Measurements from ENCODE around the gene G6PD.
"Not testable (repeated sequence)": the region's sequence is repeated elsewhere in the genome, so short reads cannot be mapped to it uniquely, and the experiment has no call there.

G6PD gene

DNA sequence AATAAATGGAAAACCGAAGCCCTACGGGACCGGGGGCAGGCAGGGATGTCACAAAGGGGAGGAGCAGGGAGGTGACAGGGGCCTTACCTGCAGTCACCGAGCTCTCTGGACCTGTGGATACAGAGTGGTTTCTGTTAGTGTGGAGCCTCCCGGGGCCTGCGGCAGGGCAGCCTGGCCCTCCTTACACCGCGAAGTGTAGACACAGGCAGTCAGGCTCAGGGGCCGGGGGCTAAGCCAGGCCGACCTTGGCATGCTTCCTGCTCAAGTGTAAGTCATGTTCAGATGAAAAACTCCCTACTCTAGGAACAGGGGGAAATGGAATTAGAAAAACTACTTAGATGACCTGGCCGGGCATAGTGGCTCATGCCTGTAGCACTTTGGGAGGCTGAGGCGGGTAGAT lies 34.9 kb downstream of the G6PD start:
- no peak overlapping the region for H3K4me3 Mint-ChIP-seq
- peaks cover 16% of the 10 kb centered on the region for H3K36me3 Mint-ChIP-seq (ENCODE audit: low read depth)
- H3K9me3 Mint-ChIP-seq: no peaks in the 10 kb centered on the region
- H3K27ac Mint-ChIP-seq: no peak overlapping the region
- no peaks in the 10 kb centered on the region for H3K27me3 Mint-ChIP-seq (ENCODE audit: low read depth)
- H3K4me1 Mint-ChIP-seq (ENCODE audit: low read depth): peaks cover 17% of the 10 kb centered on the region

DNA sequence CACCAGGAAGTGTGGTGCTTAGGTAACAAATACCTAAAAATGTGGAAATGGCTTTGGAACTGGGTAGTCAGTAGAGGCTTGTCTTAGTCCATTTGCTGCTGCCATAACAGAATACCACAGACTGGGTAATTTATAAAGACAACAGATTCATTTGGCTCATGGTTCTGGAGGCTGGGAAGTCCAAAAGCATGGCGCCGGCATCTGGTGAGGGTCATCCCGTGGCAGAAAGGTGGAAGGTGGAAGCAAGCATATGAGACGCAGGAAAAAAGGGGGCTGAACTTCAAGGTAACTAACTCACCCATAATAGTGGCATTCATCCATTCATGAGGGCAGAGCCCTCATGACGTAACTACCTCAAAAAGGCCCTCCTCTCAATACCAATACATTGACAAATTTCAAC lies 37.2 kb downstream of the G6PD start:
- peaks cover 10% of the 10 kb centered on the region for H3K4me1 Mint-ChIP-seq (ENCODE audit: low read depth)
- H3K4me3 Mint-ChIP-seq: no peak overlapping the region
- H3K36me3 Mint-ChIP-seq (ENCODE audit: low read depth): peaks cover 19% of the 10 kb centered on the region
- H3K9me3 Mint-ChIP-seq: no peaks in the 10 kb centered on the region
- no peak overlapping the region for H3K27ac Mint-ChIP-seq
- H3K27me3 Mint-ChIP-seq (ENCODE audit: low read depth): no peaks in the 10 kb centered on the region

DNA sequence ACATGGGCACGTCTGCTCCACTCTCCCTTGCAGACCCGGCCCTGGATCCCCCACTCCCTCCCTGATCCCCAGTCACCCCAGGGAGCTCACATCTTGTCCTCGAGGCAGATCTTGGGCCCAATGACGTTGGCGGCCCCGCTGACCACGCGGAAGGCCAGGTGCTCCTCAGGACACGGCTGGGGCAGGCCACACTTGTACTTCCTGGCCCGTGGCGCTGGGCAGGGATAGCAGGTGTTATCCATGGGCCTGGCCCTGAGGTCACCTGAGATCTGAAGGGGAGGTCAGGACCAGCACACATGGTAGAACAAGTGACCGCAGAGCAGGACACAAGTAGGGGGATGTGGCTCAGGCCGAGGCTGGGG lies 38.3 kb downstream of the G6PD start:
- Mint-ChIP-seq H3K27ac (peak overlapping the region; percentile 24), H3K9me3 (no peaks in the 10 kb centered on the region), H3K4me3 (no peak overlapping the region), H3K27me3 (ENCODE audit: low read depth) (no peaks in the 10 kb centered on the region), H3K36me3 (ENCODE audit: low read depth) (peaks cover 18% of the 10 kb centered on the region), H3K4me1 (ENCODE audit: low read depth) (peaks cover 5% of the 10 kb centered on the region)

DNA sequence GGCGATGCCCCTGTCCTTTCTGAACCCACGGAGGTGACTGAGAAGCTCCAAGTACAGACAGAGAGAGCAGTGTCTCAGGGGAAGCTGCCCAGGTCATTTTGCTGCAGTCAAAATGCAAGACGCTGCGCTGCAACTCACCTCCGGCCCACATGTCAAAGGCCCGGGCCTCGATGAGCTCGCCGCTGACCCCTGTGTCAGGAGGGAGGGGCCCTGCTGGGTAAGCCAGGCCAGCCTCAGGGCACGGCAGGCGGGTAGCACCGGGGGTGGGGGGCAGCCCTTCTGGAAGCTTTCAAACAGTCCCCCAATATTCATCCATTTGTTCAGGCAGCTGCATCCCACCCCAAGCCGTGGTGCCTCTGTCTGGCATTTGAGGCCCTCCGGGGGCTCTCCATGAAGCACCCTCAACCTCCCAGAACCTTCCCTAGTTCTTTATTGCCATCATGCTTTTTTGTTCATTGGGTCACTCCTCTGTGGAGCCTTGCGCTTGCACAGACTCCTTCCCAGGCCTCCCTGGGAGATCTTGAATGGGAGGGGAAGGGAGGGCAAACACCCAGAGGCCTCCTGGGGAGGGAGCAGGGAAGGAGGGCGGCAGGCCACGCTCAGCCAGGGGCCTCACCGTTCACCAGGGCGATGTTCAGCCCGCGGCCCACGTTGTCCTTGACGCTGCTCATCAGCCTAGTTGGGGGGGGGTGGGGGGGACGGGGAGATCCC lies 38.8 kb downstream of the G6PD start:
- no peaks in the 10 kb centered on the region for H3K27me3 Mint-ChIP-seq (ENCODE audit: low read depth)
- H3K4me3 Mint-ChIP-seq: no peak overlapping the region
- H3K4me1 Mint-ChIP-seq (ENCODE audit: low read depth): peaks cover 5% of the 10 kb centered on the region
- no peaks in the 10 kb centered on the region for H3K9me3 Mint-ChIP-seq
- no peak overlapping the region for H3K27ac Mint-ChIP-seq
- H3K36me3 Mint-ChIP-seq (ENCODE audit: low read depth): peaks cover 18% of the 10 kb centered on the region

DNA sequence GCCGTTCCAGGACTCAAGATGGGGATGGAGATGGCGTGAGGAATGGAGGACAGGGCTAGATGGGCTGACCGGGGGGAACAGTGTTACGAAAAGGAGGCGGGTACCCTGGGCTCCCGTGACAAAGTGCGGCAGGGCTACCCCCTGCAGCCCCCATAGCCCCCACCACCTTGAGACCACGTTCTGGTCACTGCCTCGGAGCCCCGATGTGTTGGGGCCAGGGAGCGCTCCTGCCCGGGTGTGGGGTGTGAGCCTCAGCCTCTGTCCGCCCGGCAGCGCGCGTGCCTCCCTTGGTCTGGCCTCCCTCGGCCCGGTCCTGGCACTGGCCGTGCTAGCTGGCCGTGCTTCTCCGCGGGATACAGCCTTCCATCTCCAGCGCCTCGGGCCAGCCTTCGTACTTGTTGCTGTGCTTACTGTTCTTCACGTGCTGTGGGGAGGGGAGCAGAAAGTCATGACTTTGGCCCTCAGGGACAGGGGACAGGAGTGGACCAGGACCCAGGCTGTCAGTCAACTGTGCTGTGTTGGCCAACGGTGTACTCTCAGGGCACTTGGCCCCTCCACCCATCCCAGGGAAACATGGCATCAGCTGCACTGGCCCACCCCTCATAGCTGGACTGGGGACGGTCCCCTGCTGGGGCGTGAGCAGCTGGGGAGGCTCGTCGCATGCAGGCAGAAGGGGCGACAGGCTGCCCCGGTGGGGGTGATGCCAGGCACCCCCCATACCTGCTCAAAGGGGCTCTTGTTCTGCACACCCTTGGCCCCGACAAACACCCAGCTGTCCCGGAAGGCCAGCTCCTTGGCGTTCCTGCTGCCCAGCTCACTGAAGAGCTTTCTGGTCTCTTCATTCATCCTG lies 39.9 kb downstream of the G6PD start:
- H3K27me3 Mint-ChIP-seq (ENCODE audit: low read depth): no peaks in the 10 kb centered on the region
- no peak overlapping the region for H3K27ac Mint-ChIP-seq
- peaks cover 18% of the 10 kb centered on the region for H3K36me3 Mint-ChIP-seq (ENCODE audit: low read depth)
- no peak overlapping the region for H3K4me3 Mint-ChIP-seq
- no peaks in the 10 kb centered on the region for H3K9me3 Mint-ChIP-seq
- H3K4me1 Mint-ChIP-seq (ENCODE audit: low read depth): peaks cover 4% of the 10 kb centered on the region

DNA sequence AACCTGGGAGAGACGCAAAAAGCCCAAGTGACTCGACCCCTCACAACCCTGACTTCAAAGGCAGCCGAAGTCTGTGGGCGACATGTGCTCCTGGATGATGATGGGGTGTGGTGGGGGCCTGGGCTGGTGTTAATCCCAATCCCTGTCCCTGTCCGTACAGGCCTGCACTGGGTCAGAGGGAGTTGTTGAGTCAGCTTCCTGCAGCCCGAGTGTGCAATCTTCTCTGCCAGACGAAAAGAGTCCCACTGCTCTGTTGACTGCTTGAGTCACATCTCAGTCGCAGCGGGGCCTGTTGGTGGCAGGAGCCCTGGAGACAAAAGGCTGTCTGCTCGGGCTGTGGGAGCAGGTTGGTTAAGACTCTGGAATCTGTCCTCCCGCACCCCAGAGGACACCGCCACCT lies 40.9 kb downstream of the G6PD start:
- Mint-ChIP-seq H3K27me3 (ENCODE audit: low read depth) (no peaks in the 10 kb centered on the region), H3K9me3 (no peaks in the 10 kb centered on the region), H3K36me3 (ENCODE audit: low read depth) (peaks cover 16% of the 10 kb centered on the region), H3K27ac (no peak overlapping the region), H3K4me3 (no peak overlapping the region), H3K4me1 (ENCODE audit: low read depth) (peaks cover 2% of the 10 kb centered on the region)

DNA sequence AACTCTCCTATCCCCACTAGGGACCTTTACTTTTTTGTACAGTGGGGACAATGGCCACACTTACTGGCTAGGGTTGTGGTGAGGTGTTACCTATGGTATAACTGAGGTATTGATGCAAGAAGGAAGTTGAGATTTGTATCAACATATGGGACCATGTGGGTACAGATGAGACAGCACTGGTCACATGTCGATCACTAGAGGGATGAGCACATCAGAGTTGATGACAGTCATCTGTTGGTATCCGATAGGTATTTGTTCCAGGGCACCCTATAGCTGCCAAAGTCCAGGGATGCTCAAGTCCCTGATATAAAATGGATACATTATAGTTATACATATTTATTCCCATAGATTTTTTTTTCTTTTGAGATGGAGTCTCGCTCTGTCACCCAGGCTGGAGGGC lies 43.7 kb downstream of the G6PD start:
- Mint-ChIP-seq H3K9me3 (no peaks in the 10 kb centered on the region), H3K36me3 (ENCODE audit: low read depth) (peaks cover 3% of the 10 kb centered on the region), H3K27ac (no peak overlapping the region), H3K4me3 (no peak overlapping the region), H3K4me1 (ENCODE audit: low read depth) (no peaks in the 10 kb centered on the region), H3K27me3 (ENCODE audit: low read depth) (no peaks in the 10 kb centered on the region)

DNA sequence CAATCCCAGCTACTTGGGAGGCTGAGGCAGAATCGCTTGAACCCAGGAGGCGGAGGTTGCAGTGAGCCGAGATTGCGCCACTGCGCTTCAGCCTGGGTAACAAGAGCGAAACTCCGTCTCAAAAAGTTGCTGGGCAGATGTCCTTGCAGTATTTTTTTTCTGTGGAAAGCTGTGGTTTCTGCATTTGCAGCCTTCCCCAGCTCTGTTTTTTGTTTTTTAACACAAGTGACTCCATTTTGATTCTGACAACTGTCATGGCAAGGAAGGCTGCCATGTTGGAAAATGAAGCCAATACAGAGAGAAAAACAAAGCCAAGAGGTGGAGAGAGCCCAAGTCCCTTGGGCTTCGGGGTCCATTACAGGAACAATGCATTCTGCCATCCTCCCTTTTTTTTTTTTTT lies 44.5 kb downstream of the G6PD start:
- H3K9me3 Mint-ChIP-seq: no peaks in the 10 kb centered on the region
- H3K4me1 Mint-ChIP-seq (ENCODE audit: low read depth): no peaks in the 10 kb centered on the region
- H3K36me3 Mint-ChIP-seq (ENCODE audit: low read depth): peaks cover 3% of the 10 kb centered on the region
- no peak overlapping the region for H3K27ac Mint-ChIP-seq
- H3K27me3 Mint-ChIP-seq (ENCODE audit: low read depth): no peaks in the 10 kb centered on the region
- no peak overlapping the region for H3K4me3 Mint-ChIP-seq

DNA sequence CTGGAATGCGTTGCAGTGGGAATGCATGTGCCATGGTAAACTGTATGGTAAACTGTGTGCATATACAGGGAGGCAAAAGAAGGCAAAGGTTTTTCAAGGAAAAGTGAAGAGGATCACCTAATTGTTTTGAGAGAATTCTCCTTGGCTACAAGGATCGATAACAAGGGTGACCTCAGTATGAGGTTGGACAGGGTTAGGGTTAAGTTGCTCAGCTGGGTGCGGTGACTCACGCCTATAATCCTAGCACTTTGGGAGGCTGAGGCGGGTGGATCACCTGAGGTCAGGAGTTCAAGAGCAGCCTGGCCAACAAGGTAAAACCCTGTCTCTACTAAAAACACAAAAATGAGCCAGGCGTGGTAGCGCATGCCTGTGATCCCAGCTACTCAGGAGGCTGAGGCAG lies 45.2 kb downstream of the G6PD start:
- not testable (repeated sequence) for H3K36me3 Mint-ChIP-seq (ENCODE audit: low read depth); H3K9me3 Mint-ChIP-seq

DNA sequence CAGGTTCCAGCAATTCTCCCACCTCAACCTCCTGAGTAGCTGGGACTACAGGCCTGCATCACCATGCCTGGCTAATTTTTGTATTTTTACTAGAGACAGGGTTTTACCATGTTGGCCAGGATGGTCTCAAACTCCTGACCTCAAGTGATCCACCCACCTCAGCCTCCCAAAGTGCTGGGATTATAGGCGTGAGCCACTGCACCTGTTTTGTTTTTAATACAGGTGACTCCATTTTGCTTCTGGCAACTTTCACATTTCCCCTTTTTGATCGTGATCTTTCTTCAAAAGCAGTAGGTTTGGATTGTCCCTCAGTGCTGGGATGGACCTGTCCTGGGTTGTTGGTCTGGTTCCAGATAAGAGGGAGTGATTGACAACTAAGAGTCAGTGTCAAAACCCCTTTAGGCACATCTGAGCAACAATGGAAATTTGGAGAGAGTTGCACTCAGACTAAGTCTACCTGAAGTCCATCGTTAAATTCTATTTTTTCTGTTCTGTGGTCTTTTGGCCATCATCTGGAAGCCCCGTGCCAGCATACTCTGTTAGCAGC lies 50.0 kb downstream of the G6PD start:
- not testable (repeated sequence) for H3K4me3 Mint-ChIP-seq, H3K27ac Mint-ChIP-seq, H3K9me3 Mint-ChIP-seq

More for the DNA sequence above, 45.2 kb downstream of the G6PD start:
- not testable (repeated sequence) for H3K4me3 Mint-ChIP-seq; H3K4me1 Mint-ChIP-seq (ENCODE audit: low read depth); H3K27me3 Mint-ChIP-seq (ENCODE audit: low read depth); H3K27ac Mint-ChIP-seq

DNA sequence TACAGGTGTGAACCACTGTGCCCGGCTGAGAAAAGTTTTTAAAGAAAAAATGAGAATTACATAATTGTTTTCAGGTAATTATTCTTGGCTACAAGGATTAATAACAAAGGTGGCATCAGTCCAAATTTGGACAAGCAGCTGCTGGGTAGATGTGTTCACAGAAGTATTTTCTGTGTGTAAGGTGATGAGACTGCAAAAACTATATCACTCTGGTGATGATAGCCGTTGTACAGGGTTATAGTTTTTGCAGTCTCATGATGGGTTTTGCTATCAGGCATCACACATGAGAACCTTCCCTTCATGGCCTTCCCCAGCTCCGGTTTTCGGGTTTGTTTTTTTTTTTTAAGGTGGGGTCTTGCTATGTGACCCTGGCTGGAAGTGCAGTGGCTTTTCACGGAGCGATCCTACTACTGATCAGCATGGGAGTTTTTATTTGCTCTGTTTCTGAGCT lies 51.1 kb downstream of the G6PD start:
- Mint-ChIP-seq H3K4me1 (ENCODE audit: low read depth) (peaks cover 2% of the 10 kb centered on the region), H3K9me3 (no peaks in the 10 kb centered on the region), H3K27ac (no peak overlapping the region), H3K27me3 (ENCODE audit: low read depth) (no peaks in the 10 kb centered on the region), H3K36me3 (ENCODE audit: low read depth) (no peaks in the 10 kb centered on the region), H3K4me3 (no peak overlapping the region)

More for the DNA sequence above, 50.0 kb downstream of the G6PD start:
- not testable (repeated sequence) for H3K36me3 Mint-ChIP-seq (ENCODE audit: low read depth); H3K4me1 Mint-ChIP-seq (ENCODE audit: low read depth); H3K27me3 Mint-ChIP-seq (ENCODE audit: low read depth)

DNA sequence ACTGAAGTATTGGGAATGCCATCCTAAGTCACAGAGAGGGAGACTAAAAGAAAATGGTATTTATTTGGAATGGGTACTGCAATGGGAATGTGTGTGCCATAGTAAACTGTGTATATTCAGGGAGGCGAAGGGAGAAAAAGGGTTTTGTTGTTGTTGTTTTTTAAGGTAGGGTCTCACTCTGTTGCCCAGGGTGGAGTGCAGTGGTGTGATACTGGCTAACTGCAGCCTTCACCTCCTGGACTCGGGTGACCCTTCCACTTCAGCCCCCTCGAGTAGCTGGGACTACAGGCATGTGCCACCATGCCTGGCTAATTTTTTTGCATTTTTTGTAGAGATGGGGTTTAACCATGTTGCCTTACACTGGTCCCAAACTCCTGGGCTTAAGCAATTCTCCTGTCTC lies 51.9 kb downstream of the G6PD start:
- Mint-ChIP-seq H3K27ac (no peak overlapping the region), H3K4me1 (ENCODE audit: low read depth) (peaks cover 3% of the 10 kb centered on the region), H3K27me3 (ENCODE audit: low read depth) (no peaks in the 10 kb centered on the region)

DNA sequence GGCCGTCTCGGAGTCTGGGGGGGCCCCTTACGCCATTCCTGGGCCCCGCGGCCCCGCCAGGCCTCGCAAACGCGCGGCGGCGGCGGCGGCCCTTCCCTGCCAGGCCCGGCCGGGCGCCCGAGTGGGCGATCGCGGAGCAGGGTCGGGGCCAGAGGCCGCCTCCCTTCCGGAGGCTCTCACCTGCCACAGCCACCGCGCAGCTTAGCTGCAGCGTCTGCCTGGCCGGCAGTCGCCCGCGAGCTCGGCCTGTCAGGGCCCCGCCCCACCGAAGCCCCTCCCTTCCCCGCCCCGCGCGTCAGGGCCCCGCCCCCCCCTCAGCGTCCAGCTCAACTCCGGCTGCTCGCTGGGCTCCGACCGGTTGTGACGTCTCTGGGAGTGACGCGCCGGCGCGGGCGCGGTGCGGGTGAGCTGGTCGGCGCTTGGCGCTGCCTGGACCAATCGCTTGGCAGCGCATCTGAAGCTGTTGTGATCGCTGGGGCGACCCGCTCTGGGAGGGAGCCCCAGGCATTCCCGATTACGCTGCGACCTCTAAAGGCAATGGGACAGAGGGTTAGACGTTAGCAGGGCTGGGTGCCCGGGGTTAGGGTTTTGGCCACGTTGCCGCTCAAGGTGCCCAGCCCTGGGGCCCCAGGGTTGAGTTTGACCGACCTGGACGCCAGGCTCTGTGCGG lies 56.1 kb downstream of the G6PD start, which contains the start of gene SLC10A3:
Gene SLC10A3, minus strand, starts transcription at position 216 of the 670 bp plus-strand sequence. CDS start 1,689 bp downstream, outside the sequence.
- Mint-ChIP-seq H3K9me3 (no peaks in the 10 kb centered on the region), H3K4me3 (peak within 1 kb of the TSS; percentile 89), H3K36me3 (ENCODE audit: low read depth) (peaks cover 8% of the 10 kb centered on the region), H3K27ac (peak within 1 kb of the TSS; percentile 93), H3K4me1 (ENCODE audit: low read depth) (peaks cover 11% of the 10 kb centered on the region), H3K27me3 (ENCODE audit: low read depth) (no peaks in the 10 kb centered on the region)

More for the DNA sequence above, 51.9 kb downstream of the G6PD start:
- H3K9me3 Mint-ChIP-seq: no peaks in the 10 kb centered on the region
- H3K4me3 Mint-ChIP-seq: no peak overlapping the region
- H3K36me3 Mint-ChIP-seq (ENCODE audit: low read depth): peaks cover under 1% of the 10 kb centered on the region

DNA sequence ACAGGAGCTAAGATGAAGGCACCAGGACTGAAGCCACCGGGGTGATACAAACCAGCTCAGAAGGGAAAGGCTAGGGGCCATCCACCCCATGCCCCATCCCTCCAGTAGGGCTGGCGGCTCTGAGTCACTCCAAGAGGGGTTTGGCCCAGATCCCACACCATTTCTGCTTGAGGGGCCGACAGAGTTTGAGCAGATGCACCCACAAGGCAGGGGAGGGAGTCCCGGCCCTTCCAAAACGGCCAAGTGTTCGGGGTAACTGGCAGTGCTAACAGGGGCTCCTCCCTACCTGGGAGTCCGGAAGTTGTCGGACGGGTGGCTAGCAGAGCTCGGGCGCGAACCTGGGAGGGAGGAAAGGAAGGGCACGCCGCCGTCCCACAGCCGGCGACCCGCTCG lies 56.6 kb downstream of the G6PD start:
- Mint-ChIP-seq H3K9me3 (no peaks in the 10 kb centered on the region), H3K4me1 (ENCODE audit: low read depth) (peaks cover 11% of the 10 kb centered on the region), H3K27ac (peak overlapping the region; percentile 83), H3K36me3 (ENCODE audit: low read depth) (peaks cover 8% of the 10 kb centered on the region), H3K27me3 (ENCODE audit: low read depth) (no peaks in the 10 kb centered on the region), H3K4me3 (peak overlapping the region; percentile 89)
